HEK293T (cell line): ENCODE results near the gene ZNF638.

ENCODE experiments used
- CTBP1 ChIP-seq: fragments of 450-650 bp; IDR thresholded peaks from 2 replicates; pipeline ENCODE4 v1.6.1; 2016; ENCODE audit warnings: borderline replicate concordance
- ELF4 ChIP-seq: fragments of 450-650 bp; IDR thresholded peaks from 2 replicates; pipeline ENCODE4 v1.6.1; 2017; ENCODE audit warnings: antibody characterized with exemption
- L3MBTL2 ChIP-seq: fragments of 450-650 bp; conservative IDR thresholded peaks from 2 replicates; pipeline ENCODE4 v1.6.1; 2016; ENCODE audit warnings: mild to moderate bottlenecking
- SP1 ChIP-seq: fragments of 450-650 bp; IDR thresholded peaks from 2 replicates; pipeline ENCODE4 v1.6.1; 2017
- TARDBP ChIP-seq: fragments of 450-650 bp; IDR thresholded peaks from 2 replicates; pipeline ENCODE4 v1.6.1; 2016

DNA sequence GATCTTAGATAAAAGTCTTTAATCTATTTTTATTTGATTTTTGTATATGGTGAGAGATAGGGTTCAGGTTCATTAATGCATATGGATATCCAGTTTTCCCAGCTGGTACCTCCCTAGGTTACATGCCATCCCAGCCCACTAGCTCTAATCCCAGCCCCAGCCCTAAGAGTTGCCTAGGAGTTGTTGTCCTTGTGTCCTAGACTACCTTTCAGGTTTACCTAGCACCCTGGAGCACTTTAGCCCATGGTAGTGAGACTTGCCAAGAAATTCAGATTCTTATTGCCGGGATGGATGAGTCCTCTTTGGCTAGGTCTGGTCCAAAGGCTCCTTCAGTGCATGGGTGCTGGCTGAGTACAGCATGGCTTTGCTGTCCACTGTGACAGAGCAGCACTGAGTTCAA, 40.5 kb downstream of the ZNF638 start:
- no peak for TF ChIP-seq SP1
- TF ChIP-seq CTBP1: no peak
- TF ChIP-seq TARDBP: no peak
- no peak for TF ChIP-seq L3MBTL2
- no peak for TF ChIP-seq ELF4
